PC-9 (cell line): ENCODE measurements around the gene PMS1. TPM values are rescaled to one million over a fixed set of nuclear protein-coding genes. Genes with fewer than 3 reads are reported as not detected.

Experiments used
- BruUV-seq: library from RNA; stranded (reverse); fragments of 400-500 nt; replicated peaks from 2 replicates; lab custom pipeline; 2021; lab: Mats Ljungman, UMichigan
- CTCF ChIA-PET: fragments of 300-600 bp; sonication (Branson Sonifier 250); formaldehyde crosslinking; loops from one replicate; lab custom pipeline; 2022; ENCODE audit warnings: antibody characterized with exemption; lab: Charles Lee
- POLR2A ChIA-PET: fragments of 300-600 bp; sonication (Branson Sonifier 250); formaldehyde crosslinking; loops from one replicate; lab custom pipeline; 2022; ENCODE audit warnings: antibody characterized with exemption; ENCODE audit not compliant: unreplicated experiment; lab: Charles Lee
- DNase-seq, 2 experiments: peaks; one replicate each; pipeline versions ENCODE4 v3.0.0 to v3.0.0-alpha.2; 2015 to 2022; ENCODE audit warnings: mixed read lengths in 1 of 2
- H2AFZ ChIP-seq: fragments of 200-600 bp; sonication (generic); 2 replicates; pipeline ENCODE4 v1.8.1; 2017; ENCODE audit warnings: antibody characterized with exemption
- H3F3A ChIP-seq: fragments of 200-600 bp; sonication (generic); 2 replicates; pipeline ENCODE4 v1.8.1; 2017; ENCODE audit warnings: antibody characterized with exemption, mild to moderate bottlenecking, low read depth; ENCODE audit not compliant: insufficient read depth
- H3K27ac ChIP-seq: fragments of 200-600 bp; sonication (generic); 2 replicates; pipeline ENCODE4 v1.6.1; 2016; ENCODE audit warnings: mixed run types
- H3K27me3 ChIP-seq: fragments of 200-600 bp; sonication (generic); 2 replicates; pipeline ENCODE4 v1.6.1; 2016; ENCODE audit warnings: low read depth, mixed run types; ENCODE audit not compliant: insufficient read depth
- H3K36me3 ChIP-seq: fragments of 200-600 bp; sonication (generic); 2 replicates; pipeline ENCODE4 v1.6.1; 2016; ENCODE audit warnings: low read depth, mixed run types
- H3K4me1 ChIP-seq: fragments of 200-600 bp; sonication (generic); replicated peaks from 2 replicates; pipeline ENCODE4 v1.6.1; 2016; ENCODE audit warnings: mixed run types; ENCODE audit not compliant: insufficient read depth
- H3K4me2 ChIP-seq: fragments of 200-600 bp; sonication (generic); 2 replicates; pipeline ENCODE4 v1.6.1; 2017; ENCODE audit warnings: mixed run types
- H3K4me3 ChIP-seq: fragments of 200-600 bp; sonication (generic); 2 replicates; pipeline ENCODE4 v1.6.1; 2016; ENCODE audit warnings: mixed run types
- H3K79me2 ChIP-seq: fragments of 200-600 bp; sonication (generic); 2 replicates; pipeline ENCODE4 v1.6.1; 2017; ENCODE audit warnings: low read depth, mixed run types
- H3K9me2 ChIP-seq: fragments of 200-600 bp; sonication (generic); 2 replicates; pipeline ENCODE4 v1.8.1; 2017; ENCODE audit warnings: mild to moderate bottlenecking; ENCODE audit not compliant: insufficient read depth
- H3K9me3 ChIP-seq: fragments of 200-600 bp; sonication (generic); 2 replicates; pipeline ENCODE4 v1.8.1; 2016; ENCODE audit warnings: low read depth; ENCODE audit not compliant: insufficient read depth
- H4K20me1 ChIP-seq: fragments of 200-600 bp; sonication (generic); 2 replicates; pipeline ENCODE4 v1.8.1; 2017; ENCODE audit not compliant: insufficient read depth
- CTCF ChIP-seq: fragments of 200-600 bp; sonication (generic); conservative IDR thresholded peaks from 2 replicates; pipeline ENCODE4 v1.6.1; 2017; ENCODE audit warnings: mixed run types, antibody characterized with exemption, mild to moderate bottlenecking, moderate library complexity
- EZH2 ChIP-seq: fragments of 200-600 bp; sonication (generic); IDR thresholded peaks from 2 replicates; pipeline ENCODE4 v1.8.0; 2017; ENCODE audit warnings: antibody characterized with exemption, low read depth
- intact Hi-C: fragments of 100-400 bp; cut with micrococcal nuclease; formaldehyde crosslinking; loops from one replicate; pipeline ENCODE4 v1.10.0; 2022; ENCODE audit not compliant: unreplicated experiment
- total RNA-seq: library from RNA; stranded (reverse); gene quantifications from 2 replicates; pipeline ENCODE4 v1.2.3, GENCODE V29; 2021

The PMS1 gene
- total RNA-seq, 1 experiment from 2014 or later: 18.6 TPM

- DNase-seq: no peak
- Histone ChIP-seq H3K27me3 (no peaks in the 10 kb centered on the region), H3K4me2 (no peak overlapping the region), H3F3A (no peaks in the 10 kb centered on the region), H3K27ac (no peak overlapping the region), H3K9me3 (no peaks in the 10 kb centered on the region), H4K20me1 (no peaks in the 10 kb centered on the region), H2AFZ (no peak overlapping the region), H3K9me2 (no peaks in the 10 kb centered on the region), H3K4me1 (no peaks in the 10 kb centered on the region), H3K4me3 (no peak overlapping the region), H3K79me2 (no peaks in the 10 kb centered on the region), H3K36me3 (no peaks in the 10 kb centered on the region)
- POLR2A ChIA-PET: no interaction called here
- intact Hi-C loops: no loop called here
- BruUV-seq: no TSS peak
- CTCF ChIA-PET: no interaction called here
- TF ChIP-seq CTCF: no peak
These were observed 19.2 kb downstream of the PMS1 start for GRCh38 chr2:189803431-189803830.

GRCh38 chr2:189818249-189819038, 34.2 kb downstream of the PMS1 start:
- no peaks in the 10 kb centered on the region for H3K27me3 ChIP-seq
- no peaks in the 10 kb centered on the region for H3K79me2 ChIP-seq
- H3K9me3 ChIP-seq: no peaks in the 10 kb centered on the region
- intact Hi-C loops: no loop called here
- ChIA-PET POLR2A (no interaction called here), CTCF (no interaction called here)
- H3K4me2 ChIP-seq: no peak overlapping the region
- H3K27ac ChIP-seq: no peak overlapping the region
- H2AFZ ChIP-seq: no peak overlapping the region
- H3K9me2 ChIP-seq: no peaks in the 10 kb centered on the region
- no TSS peak for BruUV-seq
- H3F3A ChIP-seq: no peaks in the 10 kb centered on the region
- no peaks in the 10 kb centered on the region for H3K4me1 ChIP-seq
- H4K20me1 ChIP-seq: no peaks in the 10 kb centered on the region
- no peak for DNase-seq
- TF ChIP-seq CTCF (no peak), EZH2 (no peak)
- H3K36me3 ChIP-seq: no peaks in the 10 kb centered on the region
- H3K4me3 ChIP-seq: no peak overlapping the region

- BruUV-seq: no TSS peak
- no peak overlapping the region for H3K4me3 ChIP-seq
- intact Hi-C loops: no loop called here
- H4K20me1 ChIP-seq: no peaks in the 10 kb centered on the region
- no peak overlapping the region for H3K27ac ChIP-seq
- no peaks in the 10 kb centered on the region for H3F3A ChIP-seq
- no peaks in the 10 kb centered on the region for H3K79me2 ChIP-seq
- H3K9me2 ChIP-seq: no peaks in the 10 kb centered on the region
- H3K27me3 ChIP-seq: no peaks in the 10 kb centered on the region
- ChIA-PET CTCF (no interaction called here), POLR2A (no interaction called here)
- no peaks in the 10 kb centered on the region for H3K4me1 ChIP-seq
- no peak for DNase-seq
- TF ChIP-seq CTCF (no peak), EZH2 (no peak)
- H3K36me3 ChIP-seq: no peaks in the 10 kb centered on the region
- no peaks in the 10 kb centered on the region for H3K9me3 ChIP-seq
- no peak overlapping the region for H3K4me2 ChIP-seq
- H2AFZ ChIP-seq: no peak overlapping the region
These were observed 35.1 kb downstream of the PMS1 start for GRCh38 chr2:189819297-189819704.
